HG03039 (cell line): ENCODE data around the gene OPRL1.

ENCODE experiments used
- ATAC-seq: cut with Tn5 transposase; IDR thresholded peaks from one replicate; pipeline ENCODE4 v1.9.1; 2021; ENCODE audit warnings: mild to moderate bottlenecking, moderate library complexity; ENCODE audit not compliant: unreplicated experiment

The OPRL1 gene

GRCh38 chr20:64139199-64140060 lies 59.5 kb downstream of the OPRL1 start:
- ATAC-seq, result no peak

DNA sequence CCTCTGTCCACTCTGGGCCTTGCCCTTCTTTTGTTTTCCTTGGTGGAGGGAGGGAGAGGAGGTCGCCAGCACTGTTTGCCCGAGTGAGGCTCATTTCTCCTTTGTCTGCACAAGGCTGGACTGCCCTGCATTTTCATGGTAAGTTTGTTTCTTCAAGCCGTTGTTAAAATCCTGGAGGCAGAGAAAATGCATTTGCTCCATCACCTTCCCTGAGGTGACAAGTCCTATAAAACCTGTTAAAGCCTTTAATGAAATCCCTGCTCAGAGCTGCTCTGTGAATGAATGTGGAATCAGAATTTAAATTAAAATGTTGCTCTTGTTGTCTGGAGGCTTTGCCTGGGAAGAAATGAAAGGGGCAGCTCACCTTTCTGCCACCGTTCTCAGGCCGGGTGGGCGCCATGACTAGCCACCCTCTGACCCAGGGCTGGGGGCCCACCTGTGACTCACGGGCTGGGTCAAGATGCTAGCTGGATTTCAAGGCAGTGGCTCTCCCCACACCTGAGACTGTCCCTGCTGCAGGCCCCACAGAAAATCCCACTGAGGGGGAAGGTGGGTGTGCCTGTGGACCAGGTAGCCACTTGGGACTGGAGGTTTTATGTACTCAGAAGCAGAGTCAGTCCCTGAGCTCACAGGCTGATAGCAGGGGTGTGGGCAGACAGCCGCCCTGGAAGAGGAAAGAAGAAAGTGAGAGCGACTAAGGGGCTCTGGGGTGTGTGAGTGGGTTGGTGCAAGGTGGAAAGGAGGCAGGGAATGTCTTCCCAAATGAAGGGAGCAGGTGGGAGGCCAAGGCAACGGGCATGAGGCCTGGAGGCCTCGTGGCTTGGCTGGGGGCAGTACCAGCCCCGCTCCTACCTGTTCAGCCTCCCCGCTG lies 60.4 kb downstream of the OPRL1 start:
- no peak for ATAC-seq

DNA sequence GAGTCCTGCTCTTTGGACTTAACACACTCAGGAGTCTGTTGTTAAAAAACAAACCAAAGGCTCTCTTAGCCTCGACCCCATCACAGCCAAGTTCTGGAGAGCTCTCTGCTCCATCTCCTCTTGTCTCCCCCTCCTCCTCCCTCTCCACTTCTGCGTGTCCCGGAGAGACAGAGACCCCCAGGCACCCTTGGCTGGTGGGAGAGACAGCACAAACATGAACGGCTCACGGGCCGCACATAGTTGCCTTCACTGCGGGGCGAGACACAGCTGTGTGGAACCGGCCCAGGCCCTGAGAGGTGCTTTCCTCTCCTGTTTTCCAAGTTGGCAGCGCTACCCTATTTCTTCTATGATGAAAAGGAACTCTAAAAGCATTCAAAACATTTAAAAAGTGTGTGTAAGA lies 61.1 kb downstream of the OPRL1 start:
- no peak for ATAC-seq

- ATAC-seq, result no peak
Observed at GRCh38 chr20:64142590-64142989, 62.7 kb downstream of the OPRL1 start.

DNA sequence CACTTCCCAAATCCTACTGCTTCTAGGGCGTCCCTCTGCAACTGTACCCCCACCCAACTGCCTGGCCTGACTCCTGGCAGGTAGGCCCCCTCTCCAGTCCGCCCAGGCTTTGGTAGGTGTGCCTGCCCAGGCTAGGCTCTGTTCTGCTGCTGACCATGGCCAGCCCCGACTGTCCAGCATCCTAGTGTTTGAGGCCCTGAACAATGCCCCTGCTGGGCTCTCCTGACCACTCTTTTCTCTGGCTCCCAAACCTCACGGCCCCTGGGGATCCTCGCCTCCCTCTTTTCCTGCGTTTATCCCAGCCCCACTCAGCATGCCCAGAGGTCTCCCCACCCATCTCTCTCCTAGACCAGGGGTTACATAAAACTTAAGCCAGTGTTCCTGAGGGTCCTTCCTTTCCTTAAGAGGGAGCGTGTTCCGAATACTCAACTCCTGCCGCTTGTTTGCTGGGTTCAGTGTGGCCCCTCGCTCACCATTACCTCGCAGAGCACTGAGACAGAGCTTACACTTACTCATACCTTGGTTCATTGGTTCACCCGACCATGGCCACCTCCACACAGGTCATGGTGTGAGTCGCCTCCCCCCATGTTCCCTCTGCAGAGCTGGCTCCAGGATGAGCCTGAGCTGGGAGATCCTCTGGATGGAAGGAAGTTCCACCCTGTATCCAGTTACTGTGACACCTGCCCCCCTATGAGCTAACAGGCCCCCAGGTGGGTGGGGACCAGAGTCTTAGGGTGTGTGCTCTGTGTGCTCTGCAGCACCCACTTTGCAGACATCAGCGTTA lies 63.3 kb downstream of the OPRL1 start:
- ATAC-seq, result no peak

DNA sequence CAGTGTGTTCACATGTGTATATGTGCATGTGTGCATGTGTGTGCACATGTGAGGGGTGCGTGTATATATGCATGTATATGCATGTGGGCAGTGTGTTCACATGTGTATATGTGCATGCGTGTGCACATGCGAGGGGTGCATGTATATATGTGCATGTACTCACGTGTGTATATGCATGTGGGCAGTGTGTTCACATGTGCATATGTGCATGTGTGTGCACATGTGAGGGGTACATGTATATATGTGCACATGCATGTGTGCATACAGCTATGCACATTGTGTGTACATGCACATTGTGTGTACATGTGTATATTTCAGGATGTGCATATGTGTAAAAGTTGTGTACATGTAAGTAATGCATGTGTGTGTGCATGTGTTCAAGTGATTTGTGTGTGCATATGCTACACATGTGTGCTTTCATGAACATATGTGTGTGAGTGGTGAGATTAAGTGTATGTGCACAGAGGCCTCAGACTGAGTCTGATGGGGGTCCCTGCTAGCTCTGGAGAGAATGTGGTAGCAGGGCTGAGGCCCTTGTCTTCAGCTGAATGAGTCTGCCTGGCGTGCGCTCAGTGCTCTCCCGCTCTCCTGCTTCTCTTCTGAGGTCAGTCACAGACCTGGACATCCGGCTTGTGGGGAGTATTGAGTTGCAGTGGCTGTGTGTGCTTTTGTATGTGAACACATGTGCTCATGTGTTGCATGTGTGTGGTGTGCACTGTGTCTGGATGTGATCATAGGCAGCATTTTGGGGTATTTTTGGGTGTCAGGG lies 64.4 kb downstream of the OPRL1 start:
- ATAC-seq, result no peak

GRCh38 chr20:64145458-64146300 lies 65.8 kb downstream of the OPRL1 start:
- ATAC-seq, result no peak

DNA sequence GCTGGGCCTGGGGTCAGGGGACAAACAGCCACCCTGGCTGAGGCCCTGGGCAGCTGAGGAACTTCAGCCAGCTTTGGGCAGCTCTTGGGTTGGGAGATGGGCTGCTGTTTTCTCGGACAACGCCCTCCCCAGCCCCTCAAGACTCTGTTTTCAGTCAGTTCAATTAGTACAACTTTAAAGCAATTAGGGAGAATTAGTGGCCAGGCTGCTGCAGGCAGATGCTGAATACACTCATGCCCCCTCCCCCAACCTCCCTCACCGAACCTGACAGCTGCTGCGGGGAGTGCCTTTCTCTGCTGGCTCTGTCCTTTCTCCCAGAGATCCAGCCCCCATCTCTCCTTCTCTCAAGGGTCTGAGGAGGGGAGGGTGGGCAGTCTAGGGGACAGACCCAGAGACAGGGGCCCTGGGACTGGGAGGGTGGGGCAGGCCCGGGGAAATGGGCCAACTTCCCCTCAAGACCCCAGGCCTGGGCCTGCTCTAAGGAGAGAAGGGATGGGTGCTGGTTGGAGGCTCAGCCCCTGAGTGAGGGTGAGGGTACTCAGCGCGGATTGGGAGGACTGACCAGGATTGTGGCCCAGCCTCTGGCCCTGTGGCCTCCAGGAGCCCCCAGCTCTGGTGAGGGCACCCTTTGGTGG lies 66.5 kb downstream of the OPRL1 start:
- no peak for ATAC-seq

GRCh38 chr20:64146936-64147477 lies 67.1 kb downstream of the OPRL1 start:
- no peak for ATAC-seq

DNA sequence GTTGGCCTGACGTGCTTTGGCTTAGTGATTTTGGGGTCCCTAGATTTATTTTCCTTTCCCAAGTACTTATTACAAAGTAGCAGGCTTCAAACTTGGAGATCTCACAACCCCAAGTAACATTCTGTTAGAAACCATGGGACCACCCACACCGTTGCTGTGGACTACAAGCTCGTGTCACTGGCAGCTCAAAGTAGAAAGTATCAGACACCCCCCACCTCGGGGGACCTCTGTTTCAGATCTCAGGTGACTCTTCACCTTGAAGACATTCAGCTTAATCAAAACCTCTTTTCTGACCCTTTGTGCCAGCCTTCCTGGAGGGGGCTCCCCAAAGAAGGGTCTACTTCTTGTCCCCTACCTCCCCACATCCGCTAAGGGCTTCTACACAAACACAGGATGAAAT lies 68.7 kb downstream of the OPRL1 start:
- no peak for ATAC-seq

DNA sequence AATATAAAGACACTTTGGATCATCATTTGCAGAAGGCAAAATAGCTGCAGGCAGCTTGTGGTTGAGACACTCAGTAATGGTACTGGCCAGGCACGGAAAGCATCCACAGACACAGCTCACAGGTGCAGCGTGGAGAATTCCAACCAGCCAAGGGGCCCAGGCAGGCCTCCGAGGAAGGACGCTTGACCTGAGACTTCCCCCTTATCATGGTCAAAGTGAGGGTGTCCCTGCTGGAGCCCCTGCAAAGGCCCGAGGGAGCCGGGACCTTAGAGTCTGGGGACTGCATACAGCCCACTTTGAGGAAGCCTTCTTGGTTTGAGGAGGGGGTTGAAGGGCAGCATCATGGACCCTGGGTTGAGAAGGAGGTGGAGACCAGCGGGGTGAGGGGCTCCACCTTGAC lies 69.3 kb downstream of the OPRL1 start:
- no peak for ATAC-seq

DNA sequence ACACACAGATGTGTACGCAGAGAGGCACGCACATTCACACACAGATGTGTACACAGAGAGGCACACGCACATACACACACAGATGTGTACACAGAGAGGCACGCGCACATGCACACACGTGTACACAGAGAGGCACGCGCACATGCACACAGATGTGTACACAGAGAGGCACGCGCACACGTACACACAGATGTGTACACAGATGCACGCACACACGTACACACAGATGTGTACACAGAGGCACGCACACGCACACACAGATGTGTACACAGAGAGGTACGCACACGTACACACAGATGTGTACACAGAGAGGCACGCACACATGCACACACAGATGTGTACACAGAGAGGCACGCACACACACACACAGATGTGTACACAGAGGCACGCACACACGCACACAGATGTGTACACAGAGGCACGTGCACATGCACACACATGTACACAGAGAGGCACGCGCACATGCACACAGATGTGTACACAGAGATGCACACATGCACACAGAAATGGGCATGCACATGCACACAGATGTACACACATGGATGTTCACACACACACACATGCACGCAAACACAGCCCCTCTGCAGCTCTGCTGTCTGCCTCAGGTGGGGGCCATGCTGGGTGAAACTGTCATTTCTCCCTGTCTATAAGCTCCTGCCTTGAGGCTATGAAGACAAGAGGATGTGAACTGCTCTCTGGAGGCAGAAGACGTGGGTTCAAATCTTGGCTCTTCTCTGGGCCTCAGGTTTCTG lies 70.1 kb downstream of the OPRL1 start:
- ATAC-seq, result no peak
